Measurements from ENCODE around the gene EXOC6B. TPM values are rescaled to one million over a fixed set of nuclear protein-coding genes. Genes with fewer than 3 reads are reported as not detected.

Gene EXOC6B
- total and polyA plus RNA-seq, 11 donors, result 18.4 to 192 (median 143) TPM

DNA sequence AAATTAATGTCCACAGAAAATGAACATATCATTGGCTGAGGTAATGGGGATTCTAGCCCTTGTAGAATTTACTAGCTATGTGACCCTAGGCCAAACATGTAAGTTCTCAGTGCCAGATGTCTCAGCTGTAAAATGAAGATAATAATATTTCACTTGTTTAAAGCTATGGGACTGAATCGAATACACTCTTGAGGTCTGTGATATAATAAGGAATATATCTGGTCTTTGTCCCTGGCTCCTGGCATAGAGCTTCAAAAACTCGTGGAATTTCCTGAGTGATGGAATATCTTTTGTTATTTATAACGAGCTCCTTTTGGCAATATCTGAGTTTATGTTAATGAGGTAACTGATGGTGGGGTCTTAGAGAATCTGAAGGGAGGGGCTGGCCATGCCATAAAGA, 476.8 kb downstream of the EXOC6B start:
- peaks cover 0 to 10% (median 0%) of the 10 kb centered on the region in 12 donors for H3K9me3 ChIP-seq
- TF ChIP-seq CTCF (IDR thresholded peaks at IDR 0.05) (no peak), POLR2A (IDR thresholded peaks at IDR 0.05) (no peak)
- no peak overlapping the region for H3K4me3 ChIP-seq
- intact Hi-C loops (cut with DNase I), result no loop called here
- no peaks in the 10 kb centered on the region for H3K36me3 ChIP-seq
- ATAC-seq (no peak), DNase-seq (no peak)
- H3K27me3 ChIP-seq, result no peaks in the 10 kb centered on the region
- H3K4me1 ChIP-seq, result peaks cover 0 to 10% (median 0%) of the 10 kb centered on the region in 12 donors
- no peak overlapping the region for H3K27ac ChIP-seq
- WGBS, 4 donors, result 11 to 18% (median 13%) methylated on average over 3 of the region's 3 CpGs

- H3K36me3 ChIP-seq, result no peaks in the 10 kb centered on the region
- H3K27ac ChIP-seq, result no peak overlapping the region
- H3K9me3 ChIP-seq, result peaks cover 0 to 12% (median 0%) of the 10 kb centered on the region in 12 donors
- peaks cover 0 to 10% (median 0%) of the 10 kb centered on the region in 12 donors for H3K4me1 ChIP-seq
- no peaks in the 10 kb centered on the region for H3K27me3 ChIP-seq
- intact Hi-C loops (cut with DNase I), result no loop called here
- no peak for ATAC-seq
- TF ChIP-seq POLR2A (IDR thresholded peaks at IDR 0.05) (no peak), CTCF (IDR thresholded peaks at IDR 0.05) (no peak)
- H3K4me3 ChIP-seq, result no peak overlapping the region
- DNase-seq, result no peak
- 74 to 82% (median 80%) methylated on average over 1 of the region's 1 CpG for WGBS, 4 donors
Observed at GRCh38 chr2:72347081-72347480, 478.8 kb downstream of the EXOC6B start.

DNA sequence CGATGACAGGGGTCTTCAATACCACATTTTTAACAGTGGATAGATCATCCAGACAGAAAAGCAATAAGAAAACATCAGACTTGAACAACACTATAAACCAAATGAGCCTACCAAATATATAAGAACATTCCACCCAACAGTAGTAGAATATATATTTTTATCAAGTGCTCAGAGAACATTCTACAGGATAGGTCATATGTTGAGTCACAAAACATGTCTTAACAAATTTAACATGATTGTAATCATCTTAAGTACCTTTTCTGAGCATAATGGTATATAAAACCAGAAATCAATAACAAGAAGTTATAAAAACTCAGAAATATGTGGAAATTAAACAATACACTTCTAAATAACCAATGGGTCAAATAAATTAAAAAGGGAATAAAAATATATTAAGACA, 484.2 kb downstream of the EXOC6B start:
- no peak for ATAC-seq
- no peaks in the 10 kb centered on the region for H3K27me3 ChIP-seq
- H3K4me1 ChIP-seq, result no peaks in the 10 kb centered on the region
- H3K9me3 ChIP-seq, result peaks cover 0 to 12% (median 0%) of the 10 kb centered on the region in 12 donors
- no peak for DNase-seq
- no peaks in the 10 kb centered on the region for H3K36me3 ChIP-seq
- no peak for TF ChIP-seq CTCF (IDR thresholded peaks at IDR 0.05)
- no peak for TF ChIP-seq POLR2A (IDR thresholded peaks at IDR 0.05)
- H3K4me3 ChIP-seq, result no peak overlapping the region
- H3K27ac ChIP-seq, result no peak overlapping the region
- intact Hi-C loops (cut with DNase I), result no loop called here
- WGBS, 4 donors, result 98 to 100% (median 99%) methylated on average over 1 of the region's 1 CpG

GRCh38 chr2:72340665-72341064, 485.2 kb downstream of the EXOC6B start:
- H3K4me1 ChIP-seq, result no peaks in the 10 kb centered on the region
- intact Hi-C loops (cut with DNase I), result no loop called here
- H3K9me3 ChIP-seq, result peaks cover 0 to 12% (median 0%) of the 10 kb centered on the region in 12 donors
- H3K27ac ChIP-seq, result no peak overlapping the region
- no peak for TF ChIP-seq CTCF (IDR thresholded peaks at IDR 0.05)
- TF ChIP-seq POLR2A (IDR thresholded peaks at IDR 0.05), result no peak
- H3K36me3 ChIP-seq, result no peaks in the 10 kb centered on the region
- no peaks in the 10 kb centered on the region for H3K27me3 ChIP-seq
- DNase-seq (no peak), ATAC-seq (no peak)
- no peak overlapping the region for H3K4me3 ChIP-seq
- 74 to 79% (median 76%) methylated on average over 4 of the region's 4 CpGs for WGBS, 4 donors

Data from heart left ventricle (tissue), 16 donors.